Fibroblast of lung (primary cell): ENCODE measurements around the gene CARHSP1.

Source experiments
- EZH2 ChIP-seq: IDR thresholded peaks from 2 replicates; pipeline ENCODE4 v1.5.1; 2012; ENCODE audit warnings: low read length, control low read depth, mild to moderate bottlenecking; ENCODE audit errors: missing control alignments
- TF ChIP-seq, protein P1 (sequence below), 2 donors: IDR thresholded peaks in 1 of 2; conservative IDR thresholded peaks in 1 of 2; 1 replicate in 1 of 2; 2 replicates in 1 of 2; pipeline ENCODE4 v1.5.1; 2011 to 2012; ENCODE audit warnings: low read length in 2 of 2, control low read depth in 1 of 2, inconsistent platforms in 1 of 2, low read depth in 1 of 2, mild to moderate bottlenecking in 1 of 2

DNA sequence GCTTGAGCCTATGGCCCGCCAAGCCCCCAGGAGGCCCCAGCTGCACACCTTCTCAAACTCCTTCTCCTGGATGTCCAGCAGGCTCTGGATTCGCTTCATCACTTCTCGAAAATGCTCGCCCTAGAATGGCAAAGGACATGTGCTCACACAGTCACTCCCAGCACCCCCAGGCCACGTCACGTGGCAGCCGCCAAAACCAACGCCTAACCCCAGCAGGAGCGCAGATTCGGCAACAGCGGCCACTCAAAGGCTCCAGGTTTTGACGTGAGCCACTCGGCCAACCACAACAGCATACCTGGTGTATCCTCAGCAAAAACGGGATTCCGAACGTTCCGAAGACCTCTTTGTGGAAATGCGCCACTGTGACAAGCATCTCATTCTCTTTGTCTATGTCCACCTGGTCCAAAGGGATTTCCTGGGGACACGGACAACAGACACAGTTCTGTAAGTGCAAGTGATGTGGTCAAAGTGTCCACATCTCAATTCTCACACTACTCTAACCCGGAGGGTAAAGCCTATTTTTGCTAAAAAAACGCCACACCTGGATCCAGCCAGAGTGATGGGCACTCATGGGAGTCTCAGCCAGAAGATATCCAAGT is 26.0 kb upstream of the CARHSP1 start:
- TF ChIP-seq, protein P1, sequence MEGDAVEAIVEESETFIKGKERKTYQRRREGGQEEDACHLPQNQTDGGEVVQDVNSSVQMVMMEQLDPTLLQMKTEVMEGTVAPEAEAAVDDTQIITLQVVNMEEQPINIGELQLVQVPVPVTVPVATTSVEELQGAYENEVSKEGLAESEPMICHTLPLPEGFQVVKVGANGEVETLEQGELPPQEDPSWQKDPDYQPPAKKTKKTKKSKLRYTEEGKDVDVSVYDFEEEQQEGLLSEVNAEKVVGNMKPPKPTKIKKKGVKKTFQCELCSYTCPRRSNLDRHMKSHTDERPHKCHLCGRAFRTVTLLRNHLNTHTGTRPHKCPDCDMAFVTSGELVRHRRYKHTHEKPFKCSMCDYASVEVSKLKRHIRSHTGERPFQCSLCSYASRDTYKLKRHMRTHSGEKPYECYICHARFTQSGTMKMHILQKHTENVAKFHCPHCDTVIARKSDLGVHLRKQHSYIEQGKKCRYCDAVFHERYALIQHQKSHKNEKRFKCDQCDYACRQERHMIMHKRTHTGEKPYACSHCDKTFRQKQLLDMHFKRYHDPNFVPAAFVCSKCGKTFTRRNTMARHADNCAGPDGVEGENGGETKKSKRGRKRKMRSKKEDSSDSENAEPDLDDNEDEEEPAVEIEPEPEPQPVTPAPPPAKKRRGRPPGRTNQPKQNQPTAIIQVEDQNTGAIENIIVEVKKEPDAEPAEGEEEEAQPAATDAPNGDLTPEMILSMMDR (conservative IDR thresholded peaks at IDR 0.05 in 1 of 2, IDR thresholded peaks at IDR 0.05 in 1 of 2; ENCODE audit: low read depth in 1 of 2, low read length in 2 of 2) = no peak
- no peak for TF ChIP-seq EZH2
